Activated CD4-positive, alpha-beta T cell treated with anti-CD3 and anti-CD28 coated beads for 1 hour (primary cell): ENCODE results near the gene C1QTNF6.

Experiments
- DNase-seq: peaks from one replicate; pipeline ENCODE4 v3.0.0-alpha.2; 2020

C1QTNF6 gene

DNA sequence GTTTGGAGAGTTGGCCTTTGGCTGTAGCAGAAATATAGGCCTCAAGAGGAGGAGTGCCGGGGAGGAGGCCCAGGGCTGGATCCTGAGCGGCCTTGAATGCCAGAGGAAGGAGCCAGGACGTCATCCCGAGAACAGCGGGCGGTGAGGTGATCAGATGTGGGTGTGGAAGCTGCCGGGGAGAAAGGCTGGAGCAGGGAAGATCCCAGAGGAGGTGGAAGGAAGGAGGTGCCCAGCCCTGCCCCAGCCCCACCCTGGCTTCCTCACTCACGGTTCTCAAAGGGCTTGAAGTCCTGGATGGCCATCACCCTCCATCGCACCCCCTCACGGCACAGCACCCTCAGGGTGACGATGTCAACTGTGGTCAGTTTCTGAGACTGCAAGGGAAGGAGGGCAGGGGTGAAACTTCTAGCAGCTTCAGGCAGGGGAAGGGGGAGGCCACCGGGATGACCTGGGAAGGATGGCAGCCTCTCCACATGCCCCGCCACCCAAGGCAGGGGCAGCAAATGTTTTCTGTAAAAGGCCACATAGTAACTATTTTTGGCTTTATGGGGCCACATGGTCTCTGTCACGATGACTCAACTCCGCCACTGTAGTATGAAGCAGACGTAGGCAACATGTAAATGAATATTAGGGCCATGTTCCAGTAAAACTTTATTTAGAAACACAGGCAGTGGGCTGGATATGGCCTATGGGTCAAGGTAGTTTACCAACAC is 49.0 kb downstream of the C1QTNF6 start:
- DNase-seq = no peak

DNA sequence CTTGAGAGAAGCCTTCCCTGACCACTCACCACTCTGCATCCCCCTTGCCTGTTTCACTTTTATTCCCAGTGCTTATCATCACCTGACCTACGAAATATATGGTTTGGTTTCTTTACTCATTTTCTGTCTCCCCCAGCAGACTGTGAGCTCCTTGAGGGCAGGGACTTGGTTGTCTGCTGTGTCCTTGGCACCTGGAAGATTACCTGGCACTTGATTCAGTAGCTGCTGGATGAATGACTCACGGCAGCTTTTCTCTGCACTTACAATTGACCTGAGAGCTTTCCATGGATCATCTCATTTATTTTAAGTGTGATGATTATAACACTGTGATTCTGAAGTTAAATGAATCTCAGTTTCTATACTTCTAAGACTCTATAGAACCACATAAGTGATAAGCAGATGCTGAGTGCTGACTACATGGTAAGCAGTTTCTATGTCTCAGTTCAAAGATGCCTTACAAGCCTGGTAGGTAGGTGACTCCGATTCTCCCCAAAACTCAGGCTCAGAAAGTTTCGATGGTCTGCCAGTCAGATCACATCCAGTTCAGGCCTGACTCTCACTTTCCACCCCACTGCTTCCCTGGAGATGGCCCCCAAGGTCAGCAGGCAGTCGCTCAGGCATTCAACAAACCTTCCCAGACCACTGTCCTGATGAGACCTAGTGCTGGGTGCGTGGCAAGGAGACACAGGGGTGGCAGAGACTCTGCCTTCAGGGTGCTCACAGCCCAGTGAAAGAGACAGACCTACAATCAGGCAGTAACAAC is 50.0 kb downstream of the C1QTNF6 start:
- no peak for DNase-seq

DNA sequence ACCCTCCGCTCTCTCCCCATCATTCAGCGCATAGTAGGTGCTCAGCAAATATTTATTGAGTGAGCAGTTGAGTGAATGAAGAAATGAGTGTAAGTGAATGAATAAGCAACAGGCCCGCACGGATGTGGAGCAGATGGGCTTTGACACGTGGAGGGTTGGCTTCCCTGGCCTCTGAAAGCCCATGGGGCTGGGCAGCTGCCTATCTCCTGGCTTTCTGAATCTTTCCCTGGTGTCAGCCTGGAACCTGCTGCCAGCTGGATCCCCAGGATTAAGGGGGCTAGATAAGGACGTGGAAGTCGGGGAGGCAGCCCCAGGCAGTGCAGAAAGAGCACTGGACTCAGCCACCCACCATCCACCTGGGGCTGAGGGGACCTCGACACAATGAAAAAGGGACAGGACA is 50.9 kb downstream of the C1QTNF6 start:
- no peak for DNase-seq

DNA sequence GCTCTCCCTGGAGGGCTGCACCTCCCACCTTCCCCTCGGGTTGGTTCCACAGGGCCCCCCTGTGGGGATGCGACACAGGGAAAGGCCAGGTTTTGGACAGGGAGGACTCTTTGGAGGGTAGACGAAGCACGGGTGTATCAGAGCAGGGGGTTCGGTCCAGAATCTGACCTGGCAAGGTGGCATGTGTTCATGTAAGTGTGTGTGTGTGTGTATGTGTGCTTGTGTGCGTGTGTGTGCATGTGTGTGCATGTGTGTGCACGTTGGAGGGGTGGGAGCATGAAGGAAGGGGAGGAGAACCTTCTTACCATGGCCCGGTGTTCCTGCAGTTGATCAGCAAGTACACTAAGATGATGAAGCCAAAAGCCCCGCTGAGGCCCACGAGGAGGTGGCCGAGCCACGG is 53.0 kb downstream of the C1QTNF6 start:
- DNase-seq = no peak

DNA sequence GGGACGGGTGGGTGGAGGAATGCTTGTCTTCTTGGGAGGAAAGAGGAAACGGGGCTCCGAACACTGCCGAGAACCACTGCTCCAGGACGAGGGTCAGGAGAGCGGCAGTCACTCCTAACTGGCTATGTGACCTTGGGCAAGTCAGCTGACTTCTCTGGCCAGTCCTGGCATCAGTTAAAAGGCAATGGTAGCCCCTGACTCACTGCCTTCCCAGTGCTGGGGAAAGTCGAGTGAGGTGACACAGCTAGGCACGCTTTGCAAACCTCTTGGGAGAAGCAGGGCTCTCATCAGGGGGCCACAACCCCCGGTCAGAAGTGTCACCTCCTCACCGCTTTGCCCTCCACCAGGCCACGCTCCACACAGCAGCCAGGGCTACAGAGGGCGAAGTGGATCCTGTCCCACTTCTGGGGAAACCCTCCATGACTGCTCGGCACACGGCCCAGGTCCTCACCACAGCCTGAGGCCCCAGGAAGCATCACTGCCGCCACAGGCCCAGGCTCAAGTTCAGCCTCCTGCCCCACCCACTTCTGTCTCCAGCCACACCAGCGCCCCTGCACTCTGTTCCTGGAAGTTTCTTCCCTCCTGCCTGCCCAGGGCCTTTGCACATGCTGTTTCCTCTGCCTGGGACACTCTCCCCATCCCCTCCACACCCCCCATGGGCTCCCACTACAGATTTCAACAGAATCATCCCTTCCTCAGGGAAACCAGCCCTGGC is 54.6 kb downstream of the C1QTNF6 start:
- no peak for DNase-seq

DNA sequence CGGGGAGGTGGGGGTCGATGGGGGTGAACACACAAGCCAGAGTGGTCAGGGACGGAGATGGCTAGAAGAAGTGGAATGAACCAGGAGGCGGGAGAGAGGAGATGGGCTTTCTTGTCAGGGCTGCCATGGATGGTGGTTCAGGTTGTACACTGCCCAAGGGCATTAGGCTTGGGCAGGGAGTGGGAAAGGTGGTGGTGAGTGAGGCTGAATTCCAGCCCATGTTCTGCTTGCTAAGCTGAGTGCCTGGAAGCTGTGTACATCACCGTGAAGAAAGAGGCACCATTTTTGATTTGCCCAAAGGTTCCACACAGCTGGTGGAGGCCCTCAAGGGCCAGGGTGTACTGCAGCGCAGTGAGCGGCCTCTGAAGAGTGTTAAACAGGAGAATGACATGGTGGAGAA is 55.3 kb downstream of the C1QTNF6 start:
- DNase-seq = no peak
